HepG2 (cell line): ENCODE results near the gene MISP3. TPM values are rescaled to one million over a fixed set of nuclear protein-coding genes. Genes with fewer than 3 reads are reported as not detected.

Experiments used
- ATF7-NPFF ChIP-seq: sonication (generic); formaldehyde crosslinking; IDR thresholded peaks from 2 replicates; pipeline ENCODE4 v1.8.1; 2023; ENCODE audit warnings: mild to moderate bottlenecking, low read depth, missing genetic modification reagents, moderate library complexity
- ELF3 ChIP-seq: IDR thresholded peaks from 2 replicates; pipeline ENCODE4 v1.6.1; 2016; ENCODE audit warnings: missing genetic modification reagents, missing compliant biosample characterization
- IKZF1 ChIP-seq: fragments of 450-650 bp; IDR thresholded peaks from 2 replicates; pipeline ENCODE4 v1.7.1; 2016
- KDM1A ChIP-seq: IDR thresholded peaks from 2 replicates; pipeline ENCODE4 v1.6.1; 2016; ENCODE audit warnings: missing compliant biosample characterization
- LBX2 ChIP-seq: sonication (generic); formaldehyde crosslinking; IDR thresholded peaks from 2 replicates; pipeline ENCODE4 v1.5.0; 2020; ENCODE audit warnings: missing genetic modification reagents, mild to moderate bottlenecking, borderline replicate concordance
- NFE2L1 ChIP-seq: sonication (generic); formaldehyde crosslinking; IDR thresholded peaks from 2 replicates; pipeline ENCODE4 v1.4.0; 2020; ENCODE audit warnings: missing genetic modification reagents, mild to moderate bottlenecking, borderline replicate concordance
- NR1H2 ChIP-seq: sonication (generic); formaldehyde crosslinking; IDR thresholded peaks from 2 replicates; pipeline ENCODE4 v1.8.1; 2022; ENCODE audit warnings: low read depth, missing genetic modification reagents, borderline replicate concordance
- NR3C1 ChIP-seq: sonication (generic); formaldehyde crosslinking; IDR thresholded peaks from 2 replicates; pipeline ENCODE4 v1.4.0; 2020; ENCODE audit warnings: missing genetic modification reagents
- RBM22 ChIP-seq: fragments of 200-400 bp; formaldehyde crosslinking; optimal IDR thresholded peaks from 2 replicates; pipeline ENCODE3; 2017; ENCODE audit warnings: mild to moderate bottlenecking, low read length, moderate library complexity
- TBX3 ChIP-seq: fragments of 450-650 bp; IDR thresholded peaks from 2 replicates; pipeline ENCODE4 v1.6.1; 2017; ENCODE audit warnings: antibody characterized with exemption, mild to moderate bottlenecking, inconsistent platforms, borderline replicate concordance
- ZBTB8A ChIP-seq: sonication (generic); formaldehyde crosslinking; IDR thresholded peaks from 2 replicates; pipeline ENCODE4 v1.4.0; 2020; ENCODE audit warnings: mild to moderate bottlenecking, low read depth, missing genetic modification reagents, borderline replicate concordance
- ZNF230 ChIP-seq: sonication (generic); formaldehyde crosslinking; IDR thresholded peaks from 2 replicates; pipeline ENCODE4 v1.4.0; 2020; ENCODE audit warnings: mild to moderate bottlenecking, missing genetic modification reagents
- ZNF264 ChIP-seq: sonication (generic); formaldehyde crosslinking; IDR thresholded peaks from 2 replicates; pipeline ENCODE4 v1.4.0; 2020; ENCODE audit warnings: missing genetic modification reagents
- ZNF30 ChIP-seq: sonication (generic); formaldehyde crosslinking; IDR thresholded peaks from 2 replicates; pipeline ENCODE4 v1.5.0; 2020; ENCODE audit warnings: mild to moderate bottlenecking, missing genetic modification reagents
- ZNF431 ChIP-seq: sonication (generic); formaldehyde crosslinking; IDR thresholded peaks from 2 replicates; pipeline ENCODE4 v1.9.0; 2022; ENCODE audit warnings: missing genetic modification reagents, low read depth, mild to moderate bottlenecking, borderline replicate concordance
- ZNF629 ChIP-seq: sonication (generic); formaldehyde crosslinking; conservative IDR thresholded peaks from 2 replicates; pipeline ENCODE4 v1.5.0; 2020; ENCODE audit warnings: missing genetic modification reagents
- ZNF660 ChIP-seq: sonication (generic); formaldehyde crosslinking; IDR thresholded peaks from 2 replicates; pipeline ENCODE4 v1.5.1; 2020; ENCODE audit warnings: mild to moderate bottlenecking, low read depth, missing genetic modification reagents, borderline replicate concordance
- ZNF75D ChIP-seq: sonication (generic); formaldehyde crosslinking; IDR thresholded peaks from 2 replicates; pipeline ENCODE4 v1.8.1; 2023; ENCODE audit warnings: missing genetic modification reagents, mild to moderate bottlenecking, borderline replicate concordance
- ZNF761 ChIP-seq: sonication (generic); formaldehyde crosslinking; conservative IDR thresholded peaks from 2 replicates; pipeline ENCODE4 v1.4.0; 2020; ENCODE audit warnings: mild to moderate bottlenecking, missing genetic modification reagents
- ZSCAN21 ChIP-seq: sonication (generic); formaldehyde crosslinking; IDR thresholded peaks from 2 replicates; pipeline ENCODE4 v1.8.0; 2022; ENCODE audit warnings: mild to moderate bottlenecking, missing genetic modification reagents, moderate library complexity, borderline replicate concordance
- ZSCAN25 ChIP-seq: sonication (generic); formaldehyde crosslinking; IDR thresholded peaks from 2 replicates; pipeline ENCODE4 v1.8.0; 2022; ENCODE audit warnings: mild to moderate bottlenecking, missing genetic modification reagents
- polyA plus RNA-seq, 8 experiments: library from polyadenylated mRNA; depleted of rRNA in 3 of 8; stranded (reverse) in 7 of 8; unstranded in 1 of 8; fragments of >200 nt; fragmentation: Illumina TruSeq in 4 of 8; extraction: Trizol in 4 of 8; gene quantifications; 2 replicates each; pipeline versions ENCODE4 v1.2.1 to v1.2.3, GENCODE V29; 2011 to 2016; ENCODE audit warnings: low read depth in 4 of 8, missing spikeins in 1 of 8, mixed read lengths in 1 of 8; ENCODE audit not compliant: insufficient read depth in 1 of 8
- total RNA-seq, 5 experiments: library from RNA; depleted of rRNA; stranded (reverse); fragments of >200 nt; fragmentation: Illumina TruSeq; extraction: Trizol; gene quantifications; 2 replicates each; pipeline ENCODE4 v1.2.3, GENCODE V29; 2016; ENCODE audit warnings: low read depth in 1 of 5
- TF ChIP-seq, protein P1 (sequence below): sonication (generic); formaldehyde crosslinking; IDR thresholded peaks from 2 replicates; pipeline ENCODE4 v1.5.0; 2020; ENCODE audit warnings: missing genetic modification reagents
- TF ChIP-seq, protein P2 (sequence below): sonication (generic); formaldehyde crosslinking; IDR thresholded peaks from 2 replicates; pipeline ENCODE4 v1.4.0; 2020; ENCODE audit warnings: missing genetic modification reagents
- TF ChIP-seq, protein P3 (sequence below): sonication (generic); formaldehyde crosslinking; IDR thresholded peaks from 2 replicates; pipeline ENCODE4 v1.4.0; 2020; ENCODE audit warnings: missing genetic modification reagents

Gene MISP3
- total and polyA plus RNA-seq, 2 of the 13 experiments (the other 11 are each of a cell fraction or from before 2014, with no cell fraction given) = 2.5 to 5.4 TPM

GRCh38 chr19:14080887-14081796, 8.6 kb downstream of the MISP3 start (continued):
- TF ChIP-seq ZNF30 (CRISPR knock-in tag) = no peak
- TF ChIP-seq ZSCAN25 (CRISPR knock-in tag) = peak; percentile 13; the same call in 1 of the 2 replicates
- 0 out of 2 replicates have a peak, but pooled peaks have one; percentile 66 for TF ChIP-seq ZNF761 (CRISPR knock-in tag)
- no peak for TF ChIP-seq ATF7-NPFF (CRISPR knock-in tag)
- no peak for TF ChIP-seq ZNF629 (CRISPR knock-in tag)
- TF ChIP-seq ZNF75D (CRISPR knock-in tag) = no peak
- TF ChIP-seq ZSCAN21 = peak; percentile 58; the same call in 1 of the 2 replicates
- TF ChIP-seq ELF3 (CRISPR knock-in tag) = peak; percentile 18; the same call in 1 of the 2 replicates
- no peak for TF ChIP-seq TBX3
- TF ChIP-seq KDM1A (CRISPR knock-in tag) = no peak
- TF ChIP-seq IKZF1 = no peak
- TF ChIP-seq RBM22 = no peak
- TF ChIP-seq, protein P1, sequence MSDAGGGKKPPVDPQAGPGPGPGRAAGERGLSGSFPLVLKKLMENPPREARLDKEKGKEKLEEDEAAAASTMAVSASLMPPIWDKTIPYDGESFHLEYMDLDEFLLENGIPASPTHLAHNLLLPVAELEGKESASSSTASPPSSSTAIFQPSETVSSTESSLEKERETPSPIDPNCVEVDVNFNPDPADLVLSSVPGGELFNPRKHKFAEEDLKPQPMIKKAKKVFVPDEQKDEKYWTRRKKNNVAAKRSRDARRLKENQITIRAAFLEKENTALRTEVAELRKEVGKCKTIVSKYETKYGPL (CRISPR knock-in tag) = no peak
- TF ChIP-seq NR1H2 (CRISPR knock-in tag) = no peak
- no peak for TF ChIP-seq ZBTB8A (CRISPR knock-in tag)
- TF ChIP-seq, protein P2, sequence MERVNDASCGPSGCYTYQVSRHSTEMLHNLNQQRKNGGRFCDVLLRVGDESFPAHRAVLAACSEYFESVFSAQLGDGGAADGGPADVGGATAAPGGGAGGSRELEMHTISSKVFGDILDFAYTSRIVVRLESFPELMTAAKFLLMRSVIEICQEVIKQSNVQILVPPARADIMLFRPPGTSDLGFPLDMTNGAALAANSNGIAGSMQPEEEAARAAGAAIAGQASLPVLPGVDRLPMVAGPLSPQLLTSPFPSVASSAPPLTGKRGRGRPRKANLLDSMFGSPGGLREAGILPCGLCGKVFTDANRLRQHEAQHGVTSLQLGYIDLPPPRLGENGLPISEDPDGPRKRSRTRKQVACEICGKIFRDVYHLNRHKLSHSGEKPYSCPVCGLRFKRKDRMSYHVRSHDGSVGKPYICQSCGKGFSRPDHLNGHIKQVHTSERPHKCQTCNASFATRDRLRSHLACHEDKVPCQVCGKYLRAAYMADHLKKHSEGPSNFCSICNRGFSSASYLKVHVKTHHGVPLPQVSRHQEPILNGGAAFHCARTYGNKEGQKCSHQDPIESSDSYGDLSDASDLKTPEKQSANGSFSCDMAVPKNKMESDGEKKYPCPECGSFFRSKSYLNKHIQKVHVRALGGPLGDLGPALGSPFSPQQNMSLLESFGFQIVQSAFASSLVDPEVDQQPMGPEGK (CRISPR knock-in tag) = peak; percentile 70; the same call in 1 of the 2 replicates
- TF ChIP-seq NR3C1 (CRISPR knock-in tag) = no peak
- TF ChIP-seq NFE2L1 (CRISPR knock-in tag) = no peak
- TF ChIP-seq ZNF264 (CRISPR knock-in tag) = no peak
- TF ChIP-seq ZNF431 = no peak
- TF ChIP-seq ZNF230 (CRISPR knock-in tag) = peak; percentile 13; the same call in 1 of the 2 replicates
- TF ChIP-seq, protein P3, sequence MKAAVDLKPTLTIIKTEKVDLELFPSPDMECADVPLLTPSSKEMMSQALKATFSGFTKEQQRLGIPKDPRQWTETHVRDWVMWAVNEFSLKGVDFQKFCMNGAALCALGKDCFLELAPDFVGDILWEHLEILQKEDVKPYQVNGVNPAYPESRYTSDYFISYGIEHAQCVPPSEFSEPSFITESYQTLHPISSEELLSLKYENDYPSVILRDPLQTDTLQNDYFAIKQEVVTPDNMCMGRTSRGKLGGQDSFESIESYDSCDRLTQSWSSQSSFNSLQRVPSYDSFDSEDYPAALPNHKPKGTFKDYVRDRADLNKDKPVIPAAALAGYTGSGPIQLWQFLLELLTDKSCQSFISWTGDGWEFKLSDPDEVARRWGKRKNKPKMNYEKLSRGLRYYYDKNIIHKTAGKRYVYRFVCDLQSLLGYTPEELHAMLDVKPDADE (CRISPR knock-in tag) = no peak
- no peak for TF ChIP-seq ZNF660
- no peak for TF ChIP-seq LBX2 (CRISPR knock-in tag)
